RWPE2 (cell line): ENCODE results near the gene EHD4.

Experiments used
- ATAC-seq: fragments of 200-7000 bp; cut with Tn5 transposase; 3 replicates; pipeline ENCODE4 v1.9.1; 2021; ENCODE audit warnings: low read depth
- DNase-seq: peaks from one replicate; pipeline ENCODE4 v3.0.0-alpha.2; 2020; ENCODE audit warnings: low spot score
- H3K27ac ChIP-seq: fragments of 450-650 bp; 2 replicates; pipeline ENCODE4 v1.5.1; 2017; ENCODE audit warnings: mild to moderate bottlenecking; ENCODE audit not compliant: poor library complexity, severe bottlenecking
- H3K27me3 ChIP-seq: fragments of 250-450 bp; sonication (Bioruptor Pico); 2 replicates; pipeline ENCODE4 v1.5.1; 2021; ENCODE audit warnings: mild to moderate bottlenecking, moderate library complexity; ENCODE audit not compliant: insufficient read depth, poor library complexity, severe bottlenecking
- H3K36me3 ChIP-seq: fragments of 250-450 bp; sonication (Bioruptor Pico); 2 replicates; pipeline ENCODE4 v1.5.1; 2020; ENCODE audit warnings: low read depth, mild to moderate bottlenecking, moderate library complexity
- H3K4me1 ChIP-seq: fragments of 250-450 bp; sonication (Bioruptor Pico); 2 replicates; pipeline ENCODE4 v1.5.1; 2021; ENCODE audit warnings: mild to moderate bottlenecking, moderate library complexity; ENCODE audit not compliant: insufficient read depth, poor library complexity, severe bottlenecking
- H3K4me3 ChIP-seq: fragments of 250-450 bp; sonication (Bioruptor Pico); 2 replicates; pipeline ENCODE4 v1.5.1; 2021; ENCODE audit warnings: mild to moderate bottlenecking, moderate library complexity; ENCODE audit not compliant: severe bottlenecking
- H3K9me3 ChIP-seq: fragments of 250-450 bp; sonication (Bioruptor Pico); 2 replicates; pipeline ENCODE4 v1.5.1; 2021; ENCODE audit warnings: mild to moderate bottlenecking, moderate library complexity; ENCODE audit not compliant: severe bottlenecking
- CTCF ChIP-seq: fragments of 450-650 bp; IDR thresholded peaks from one replicate; pipeline ENCODE4 v1.5.1; 2017; ENCODE audit warnings: mild to moderate bottlenecking, moderate library complexity; ENCODE audit not compliant: poor library complexity, severe bottlenecking

EHD4 gene

DNA sequence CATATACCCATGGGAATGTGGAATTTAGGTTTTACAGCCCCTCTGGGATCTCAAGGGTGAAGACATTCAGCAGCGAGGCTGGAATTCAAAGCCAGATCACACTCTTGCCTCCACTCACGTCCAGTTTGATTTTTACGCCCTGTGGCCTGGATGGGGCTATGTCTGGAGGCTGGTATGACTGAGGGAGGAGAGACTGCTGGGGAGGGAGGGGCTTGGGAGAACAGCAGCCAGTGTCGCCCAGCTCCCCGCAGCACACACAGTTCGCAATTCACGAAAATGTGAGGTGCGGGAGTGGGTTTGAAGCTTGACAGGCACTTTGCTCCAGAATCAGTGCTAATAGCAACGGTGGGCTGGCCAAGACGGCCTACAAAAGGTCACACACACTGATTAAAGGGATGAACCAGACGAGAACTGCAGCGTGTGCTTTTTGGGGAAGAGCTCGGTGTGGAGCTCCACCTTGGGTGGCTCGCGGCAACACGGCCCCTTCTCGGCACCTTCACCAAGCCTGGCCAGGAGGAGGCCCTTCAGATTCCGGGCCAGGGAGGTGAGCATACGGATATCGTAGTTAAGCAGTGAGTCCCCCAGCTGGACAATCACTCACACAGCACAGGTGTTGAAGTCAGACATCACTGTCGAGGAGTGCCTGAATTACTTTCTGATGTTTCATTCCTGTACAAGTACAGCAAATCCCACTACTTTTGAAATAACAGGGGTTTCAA, 16.4 kb downstream of the EHD4 start:
- Histone ChIP-seq H3K27me3 (no peaks in the 10 kb centered on the region), H3K4me3 (no peak overlapping the region), H3K9me3 (no peaks in the 10 kb centered on the region), H3K27ac (no peak overlapping the region), H3K4me1 (peaks cover 5% of the 10 kb centered on the region), H3K36me3 (peaks cover 50% of the 10 kb centered on the region)
- peak; percentile 41; the same call in 1 of the 3 replicates for ATAC-seq
- TF ChIP-seq CTCF = no peak
- no peak for DNase-seq

GRCh38 chr15:41955100-41955499, 17.3 kb downstream of the EHD4 start:
- Histone ChIP-seq H3K36me3 (peaks cover 50% of the 10 kb centered on the region), H3K27ac (no peak overlapping the region), H3K4me1 (no peaks in the 10 kb centered on the region), H3K4me3 (no peak overlapping the region), H3K27me3 (no peaks in the 10 kb centered on the region), H3K9me3 (no peaks in the 10 kb centered on the region)
- no peak for DNase-seq
- ATAC-seq = no peak
- TF ChIP-seq CTCF = no peak

GRCh38 chr15:41954036-41954435, 18.3 kb downstream of the EHD4 start:
- DNase-seq = no peak
- Histone ChIP-seq H3K27me3 (no peaks in the 10 kb centered on the region), H3K4me3 (no peak overlapping the region), H3K27ac (no peak overlapping the region), H3K36me3 (peaks cover 55% of the 10 kb centered on the region), H3K9me3 (no peaks in the 10 kb centered on the region), H3K4me1 (no peaks in the 10 kb centered on the region)
- ATAC-seq = no peak
- no peak for TF ChIP-seq CTCF

- Histone ChIP-seq H3K27ac (no peak overlapping the region), H3K4me3 (no peak overlapping the region), H3K9me3 (no peaks in the 10 kb centered on the region), H3K4me1 (peaks cover 9% of the 10 kb centered on the region), H3K27me3 (no peaks in the 10 kb centered on the region), H3K36me3 (peaks cover 53% of the 10 kb centered on the region)
- DNase-seq (no peak), ATAC-seq (no peak)
- no peak for TF ChIP-seq CTCF
These were observed 20.3 kb downstream of the EHD4 start for GRCh38 chr15:41952013-41952563.

GRCh38 chr15:41951571-41951970, 20.8 kb downstream of the EHD4 start:
- no peaks in the 10 kb centered on the region for H3K9me3 ChIP-seq
- H3K36me3 ChIP-seq = peaks cover 53% of the 10 kb centered on the region
- no peak overlapping the region for H3K27ac ChIP-seq
- H3K4me1 ChIP-seq = peaks cover 14% of the 10 kb centered on the region
- no peak overlapping the region for H3K4me3 ChIP-seq
- H3K27me3 ChIP-seq = no peaks in the 10 kb centered on the region
- no peak for TF ChIP-seq CTCF
- DNase-seq (no peak), ATAC-seq (no peak)
